ENCODE results near the gene CPNE4. TPM values are rescaled to one million over a fixed set of nuclear protein-coding genes. Genes with fewer than 3 reads are reported as not detected.

The CPNE4 gene
- total RNA-seq, 4 donors from 2014 or later = 0.17 to 0.52 TPM; not detected in 2

DNA sequence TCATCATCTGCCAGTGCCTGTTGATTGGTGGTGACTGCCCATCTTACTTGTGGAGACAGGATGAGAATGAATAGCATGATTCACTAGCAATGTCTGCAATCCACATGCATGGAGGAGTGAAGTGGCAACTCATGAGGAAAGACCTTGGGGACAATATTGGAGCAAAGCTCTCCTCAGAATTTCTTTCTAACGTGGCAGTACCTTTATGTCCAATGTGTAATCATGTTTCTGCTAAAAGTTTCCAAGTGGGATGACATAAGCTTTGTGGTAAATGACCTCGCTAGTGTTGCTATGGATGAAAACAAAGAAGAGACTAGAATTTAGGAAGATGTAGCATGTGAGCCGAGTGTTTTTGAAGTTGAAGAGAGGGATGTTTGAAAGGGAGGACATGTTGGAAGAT is 117.8 kb downstream of the CPNE4 start:
- TF ChIP-seq, protein P1, sequence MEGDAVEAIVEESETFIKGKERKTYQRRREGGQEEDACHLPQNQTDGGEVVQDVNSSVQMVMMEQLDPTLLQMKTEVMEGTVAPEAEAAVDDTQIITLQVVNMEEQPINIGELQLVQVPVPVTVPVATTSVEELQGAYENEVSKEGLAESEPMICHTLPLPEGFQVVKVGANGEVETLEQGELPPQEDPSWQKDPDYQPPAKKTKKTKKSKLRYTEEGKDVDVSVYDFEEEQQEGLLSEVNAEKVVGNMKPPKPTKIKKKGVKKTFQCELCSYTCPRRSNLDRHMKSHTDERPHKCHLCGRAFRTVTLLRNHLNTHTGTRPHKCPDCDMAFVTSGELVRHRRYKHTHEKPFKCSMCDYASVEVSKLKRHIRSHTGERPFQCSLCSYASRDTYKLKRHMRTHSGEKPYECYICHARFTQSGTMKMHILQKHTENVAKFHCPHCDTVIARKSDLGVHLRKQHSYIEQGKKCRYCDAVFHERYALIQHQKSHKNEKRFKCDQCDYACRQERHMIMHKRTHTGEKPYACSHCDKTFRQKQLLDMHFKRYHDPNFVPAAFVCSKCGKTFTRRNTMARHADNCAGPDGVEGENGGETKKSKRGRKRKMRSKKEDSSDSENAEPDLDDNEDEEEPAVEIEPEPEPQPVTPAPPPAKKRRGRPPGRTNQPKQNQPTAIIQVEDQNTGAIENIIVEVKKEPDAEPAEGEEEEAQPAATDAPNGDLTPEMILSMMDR (IDR thresholded peaks at IDR 0.05) = no peak
- TF ChIP-seq EP300 (IDR thresholded peaks at IDR 0.05) = no peak
- TF ChIP-seq POLR2A (IDR thresholded peaks at IDR 0.05; ENCODE audit: low read depth) = no peak
- TF ChIP-seq POLR2AphosphoS5 (IDR thresholded peaks at IDR 0.05) = no peak
- 69% methylated on average over 3 of the region's 3 CpGs for WGBS
- H3K36me3 ChIP-seq = no peaks in the 10 kb centered on the region

DNA sequence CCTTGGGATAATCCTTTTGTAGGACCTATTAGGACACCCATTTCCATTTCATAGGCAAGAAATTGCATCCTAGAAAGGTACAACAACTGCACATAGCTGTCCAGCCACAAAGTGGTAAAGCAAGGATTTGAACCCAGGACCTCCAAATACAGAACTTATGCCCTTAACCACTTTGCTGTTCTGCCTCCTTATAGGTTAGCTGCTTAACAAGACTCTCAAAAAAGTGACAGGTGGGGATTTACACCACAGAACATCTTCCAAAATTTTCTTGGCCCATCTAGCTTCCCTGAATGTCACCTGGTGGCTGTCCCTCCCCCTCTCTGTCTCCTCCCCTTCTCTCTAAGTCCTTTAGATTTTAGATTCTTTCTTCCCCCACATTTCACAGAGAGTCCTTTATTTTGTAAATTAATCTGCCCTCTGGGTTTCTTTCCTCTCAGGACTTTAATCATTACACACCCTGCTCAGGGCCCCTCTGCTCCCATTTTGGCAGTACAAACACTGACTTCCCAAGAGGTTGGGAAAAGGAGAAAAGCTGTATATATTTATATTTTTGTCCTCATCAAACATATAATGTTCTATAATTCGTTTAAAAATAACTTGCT is 120.6 kb downstream of the CPNE4 start:
- no peak for DNase-seq (ENCODE audit: extremely low spot score)
- Histone ChIP-seq H3K36me3 (no peaks in the 10 kb centered on the region), H3K4me3 (no peak overlapping the region), H3K27ac (replicated peaks in 1 of 4) (no peak overlapping the region), H3K27me3 (peaks cover 0 to 4% (median 0%) of the 10 kb centered on the region in 4 donors), H3K4me1 (no peaks in the 10 kb centered on the region), H3K9me3 (no peaks in the 10 kb centered on the region)
- intact Hi-C loops (cut with DNase I) = no loop called here
- TF ChIP-seq EP300 (IDR thresholded peaks at IDR 0.05) (no peak), POLR2A (IDR thresholded peaks at IDR 0.05; ENCODE audit: low read depth) (no peak)
- TF ChIP-seq, protein P1 (IDR thresholded peaks at IDR 0.05) = no peak
- 83% methylated on average over 1 of the region's 1 CpG for WGBS

More for the DNA sequence above, 117.8 kb downstream of the CPNE4 start:
- DNase-seq (ENCODE audit: extremely low spot score) = no peak
- intact Hi-C loops (cut with DNase I) = no loop called here
- Histone ChIP-seq H3K27me3 (peaks cover 0 to 4% (median 0%) of the 10 kb centered on the region in 4 donors), H3K4me1 (no peaks in the 10 kb centered on the region), H3K9me3 (no peaks in the 10 kb centered on the region), H3K27ac (replicated peaks in 1 of 4) (no peak overlapping the region), H3K4me3 (no peak overlapping the region)

DNA sequence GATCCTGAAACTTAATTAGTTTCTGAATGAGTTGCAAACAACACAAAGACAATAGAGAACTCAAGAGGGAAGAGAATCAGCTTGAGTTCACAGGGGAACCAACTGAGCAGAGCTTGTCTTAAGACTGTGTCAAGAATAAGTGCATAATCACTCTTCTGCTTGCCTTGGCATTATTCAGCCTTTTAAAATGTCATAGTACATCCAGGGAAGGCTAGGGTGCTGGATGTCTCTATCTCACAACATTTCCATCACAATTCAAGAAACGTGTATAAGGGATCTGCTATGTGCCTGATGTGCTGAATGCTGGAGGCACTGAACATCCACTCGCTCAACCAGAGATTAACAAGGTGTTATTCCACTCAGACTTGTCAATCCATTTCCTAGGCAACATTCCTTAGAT is 122.6 kb downstream of the CPNE4 start:
- peaks cover 0 to 4% (median 0%) of the 10 kb centered on the region in 4 donors for H3K27me3 ChIP-seq
- H3K27ac ChIP-seq (replicated peaks in 1 of 4) = no peak overlapping the region
- H3K4me1 ChIP-seq = no peaks in the 10 kb centered on the region
- no peak for DNase-seq (ENCODE audit: extremely low spot score)
- no peak for TF ChIP-seq POLR2AphosphoS5 (IDR thresholded peaks at IDR 0.05)
- TF ChIP-seq, protein P1 (IDR thresholded peaks at IDR 0.05) = no peak
- TF ChIP-seq EP300 (IDR thresholded peaks at IDR 0.05) = no peak
- no peak for TF ChIP-seq POLR2A (IDR thresholded peaks at IDR 0.05; ENCODE audit: low read depth)
- intact Hi-C loops (cut with DNase I) = no loop called here
- H3K9me3 ChIP-seq = no peaks in the 10 kb centered on the region
- no peaks in the 10 kb centered on the region for H3K36me3 ChIP-seq
- WGBS = 62% methylated on average over 2 of the region's 2 CpGs
- H3K4me3 ChIP-seq = no peak overlapping the region

DNA sequence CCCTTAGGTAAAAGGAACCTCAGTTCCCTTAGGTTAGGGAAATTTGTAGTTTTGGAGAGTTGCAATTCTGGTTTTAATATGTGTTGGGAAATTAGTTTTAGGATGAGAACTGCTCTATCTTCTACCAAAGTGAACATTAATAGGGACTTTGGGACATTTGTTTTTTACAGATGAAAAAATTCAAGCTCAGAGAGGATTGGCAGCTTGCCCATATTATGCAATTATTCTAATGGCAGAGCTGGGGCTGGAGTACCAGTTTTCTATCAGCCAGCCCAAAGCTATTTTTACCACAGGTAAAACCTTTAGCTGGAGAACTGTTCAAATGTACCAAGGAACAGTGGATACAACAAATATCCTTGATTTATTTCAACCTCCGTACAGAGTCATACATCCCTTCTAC is 127.0 kb downstream of the CPNE4 start:
- intact Hi-C loops (cut with DNase I) = no loop called here
- WGBS = 60% methylated on average over 1 of the region's 1 CpG
- Histone ChIP-seq H3K9me3 (no peaks in the 10 kb centered on the region), H3K27me3 (no peaks in the 10 kb centered on the region), H3K27ac (replicated peaks in 1 of 4) (no peak overlapping the region), H3K36me3 (no peaks in the 10 kb centered on the region), H3K4me3 (no peak overlapping the region), H3K4me1 (no peaks in the 10 kb centered on the region)
- no peak for DNase-seq (ENCODE audit: extremely low spot score)
- TF ChIP-seq, protein P1 (IDR thresholded peaks at IDR 0.05) = no peak
- no peak for TF ChIP-seq POLR2AphosphoS5 (IDR thresholded peaks at IDR 0.05)
- TF ChIP-seq POLR2A (IDR thresholded peaks at IDR 0.05; ENCODE audit: low read depth) = no peak
- TF ChIP-seq EP300 (IDR thresholded peaks at IDR 0.05) = no peak

DNA sequence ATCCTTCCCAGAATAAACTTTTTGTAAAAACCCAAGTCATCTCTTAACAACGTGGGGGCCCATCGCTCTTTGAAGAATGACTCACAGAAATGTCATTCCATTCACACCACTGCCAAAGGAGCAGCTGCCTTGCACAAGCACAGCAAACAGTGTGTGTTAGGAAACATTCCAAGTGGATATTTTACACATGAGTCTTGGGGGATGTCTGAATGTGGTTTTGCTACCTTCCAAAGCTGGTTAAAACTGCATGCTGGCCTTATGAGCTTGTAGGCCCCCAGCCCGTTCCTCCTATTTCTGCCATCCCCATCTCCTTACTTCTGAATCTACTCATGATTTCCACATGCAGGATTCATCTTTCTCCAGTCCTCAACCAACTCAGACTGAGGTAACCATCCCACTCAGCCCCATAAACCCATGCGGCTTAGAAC is 130.8 kb downstream of the CPNE4 start:
- Histone ChIP-seq H3K4me1 (no peaks in the 10 kb centered on the region), H3K36me3 (no peaks in the 10 kb centered on the region), H3K27ac (replicated peaks in 1 of 4) (no peak overlapping the region), H3K4me3 (no peak overlapping the region), H3K9me3 (no peaks in the 10 kb centered on the region), H3K27me3 (no peaks in the 10 kb centered on the region)
- intact Hi-C loops (cut with DNase I) = no loop called here
- TF ChIP-seq, protein P1 (IDR thresholded peaks at IDR 0.05) = no peak
- DNase-seq (ENCODE audit: extremely low spot score) = no peak
- WGBS = 73% methylated on average over 4 of the region's 4 CpGs
